C4-2B (cell line): ENCODE measurements around the gene CENPQ.
"Not testable (repeated sequence)": the region's sequence is repeated elsewhere in the genome, so short reads cannot be mapped to it uniquely, and the experiment has no call there.

ENCODE experiments used
- ZFX ChIP-seq: fragments of 450-650 bp; IDR thresholded peaks from 2 replicates; pipeline ENCODE4 v1.6.1; 2017
- TF ChIP-seq, protein P1 (sequence below): fragments of 450-650 bp; conservative IDR thresholded peaks from 2 replicates; pipeline ENCODE4 v1.5.1; 2017; ENCODE audit warnings: mild to moderate bottlenecking

DNA sequence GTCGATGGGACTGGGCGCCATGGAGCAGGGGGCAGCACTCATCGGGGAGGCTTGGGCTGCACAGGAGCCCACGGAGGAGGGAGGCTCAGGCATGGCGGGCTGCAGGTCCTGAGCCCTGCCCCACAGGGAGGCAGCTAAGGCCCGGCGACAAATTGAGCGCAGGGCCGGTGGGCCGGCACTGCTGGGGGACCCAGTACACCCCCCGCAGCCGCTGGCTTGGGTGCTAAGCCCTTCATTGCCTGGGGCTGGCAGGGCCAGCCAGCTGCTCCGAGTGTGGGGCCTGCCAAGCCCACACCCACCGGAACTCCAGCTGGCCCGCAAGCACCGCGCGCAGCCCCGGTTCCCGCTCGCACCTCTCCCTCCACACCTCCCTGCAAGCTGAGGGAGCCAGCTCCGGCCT lies 18.7 kb downstream of the CENPQ start:
- TF ChIP-seq, protein P1, sequence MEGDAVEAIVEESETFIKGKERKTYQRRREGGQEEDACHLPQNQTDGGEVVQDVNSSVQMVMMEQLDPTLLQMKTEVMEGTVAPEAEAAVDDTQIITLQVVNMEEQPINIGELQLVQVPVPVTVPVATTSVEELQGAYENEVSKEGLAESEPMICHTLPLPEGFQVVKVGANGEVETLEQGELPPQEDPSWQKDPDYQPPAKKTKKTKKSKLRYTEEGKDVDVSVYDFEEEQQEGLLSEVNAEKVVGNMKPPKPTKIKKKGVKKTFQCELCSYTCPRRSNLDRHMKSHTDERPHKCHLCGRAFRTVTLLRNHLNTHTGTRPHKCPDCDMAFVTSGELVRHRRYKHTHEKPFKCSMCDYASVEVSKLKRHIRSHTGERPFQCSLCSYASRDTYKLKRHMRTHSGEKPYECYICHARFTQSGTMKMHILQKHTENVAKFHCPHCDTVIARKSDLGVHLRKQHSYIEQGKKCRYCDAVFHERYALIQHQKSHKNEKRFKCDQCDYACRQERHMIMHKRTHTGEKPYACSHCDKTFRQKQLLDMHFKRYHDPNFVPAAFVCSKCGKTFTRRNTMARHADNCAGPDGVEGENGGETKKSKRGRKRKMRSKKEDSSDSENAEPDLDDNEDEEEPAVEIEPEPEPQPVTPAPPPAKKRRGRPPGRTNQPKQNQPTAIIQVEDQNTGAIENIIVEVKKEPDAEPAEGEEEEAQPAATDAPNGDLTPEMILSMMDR: not testable (repeated sequence)
- not testable (repeated sequence) for TF ChIP-seq ZFX
